ENCODE data around the gene TIPARP.
"Not testable (repeated sequence)": the region's sequence is repeated elsewhere in the genome, so short reads cannot be mapped to it uniquely, and the experiment has no call there.

Gene TIPARP

DNA sequence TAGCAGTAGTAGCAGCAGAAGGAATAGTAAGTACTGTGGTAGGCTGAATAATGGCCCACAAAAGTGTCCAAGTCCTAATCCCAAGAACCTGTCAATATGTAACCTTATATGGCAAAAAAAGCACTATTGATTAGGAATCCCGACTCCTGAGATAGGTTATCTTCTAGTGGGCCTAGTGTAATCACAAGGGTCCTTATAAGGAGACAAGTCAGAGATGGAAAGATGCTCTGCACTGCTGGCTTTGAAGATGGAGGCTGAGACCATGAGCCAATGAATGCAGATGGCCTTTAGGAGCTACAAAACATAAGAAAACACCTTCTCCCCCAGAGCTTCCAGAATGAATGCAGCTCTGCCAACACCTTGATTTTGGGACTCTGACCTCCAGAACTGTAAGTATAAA, 36.0 kb downstream of the TIPARP start:
- no peak for DNase-seq (ENCODE audit: low read depth in 2 of 2, low spot score in 1 of 2)

- DNase-seq (ENCODE audit: low read depth in 2 of 2, low spot score in 1 of 2): no peak
These were observed 36.7 kb downstream of the TIPARP start for GRCh38 chr3:156711113-156711512.

- not testable (repeated sequence) for DNase-seq (ENCODE audit: low read depth in 2 of 2, low spot score in 1 of 2)
These were observed 37.6 kb downstream of the TIPARP start for GRCh38 chr3:156711944-156712343.

- no peak for DNase-seq (ENCODE audit: low read depth in 2 of 2, low spot score in 1 of 2)
These were observed 41.9 kb downstream of the TIPARP start for GRCh38 chr3:156716105-156716862.

GRCh38 chr3:156718622-156719306, 44.4 kb downstream of the TIPARP start:
- no peak for DNase-seq (ENCODE audit: low read depth in 2 of 2, low spot score in 1 of 2)

DNA sequence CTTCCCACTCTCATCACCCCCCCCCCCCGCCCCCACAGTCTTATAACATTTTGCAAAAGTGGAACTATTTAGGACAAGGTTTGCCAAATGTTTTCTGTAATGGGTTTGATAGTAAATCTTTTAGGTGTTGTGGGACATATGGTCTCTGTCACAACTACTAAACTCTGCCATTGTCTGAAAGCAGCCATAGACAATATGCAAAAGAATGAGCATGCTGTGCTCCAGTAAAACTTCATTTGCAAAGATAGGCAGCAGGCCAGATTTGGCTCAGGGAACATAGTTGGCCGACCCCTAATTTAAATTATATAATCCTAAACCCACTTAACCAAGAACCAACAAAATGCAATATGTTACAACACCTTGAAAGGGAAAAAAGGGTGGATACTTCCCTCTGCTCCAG, 46.4 kb downstream of the TIPARP start:
- DNase-seq (ENCODE audit: low read depth in 2 of 2, low spot score in 1 of 2): no peak

DNA sequence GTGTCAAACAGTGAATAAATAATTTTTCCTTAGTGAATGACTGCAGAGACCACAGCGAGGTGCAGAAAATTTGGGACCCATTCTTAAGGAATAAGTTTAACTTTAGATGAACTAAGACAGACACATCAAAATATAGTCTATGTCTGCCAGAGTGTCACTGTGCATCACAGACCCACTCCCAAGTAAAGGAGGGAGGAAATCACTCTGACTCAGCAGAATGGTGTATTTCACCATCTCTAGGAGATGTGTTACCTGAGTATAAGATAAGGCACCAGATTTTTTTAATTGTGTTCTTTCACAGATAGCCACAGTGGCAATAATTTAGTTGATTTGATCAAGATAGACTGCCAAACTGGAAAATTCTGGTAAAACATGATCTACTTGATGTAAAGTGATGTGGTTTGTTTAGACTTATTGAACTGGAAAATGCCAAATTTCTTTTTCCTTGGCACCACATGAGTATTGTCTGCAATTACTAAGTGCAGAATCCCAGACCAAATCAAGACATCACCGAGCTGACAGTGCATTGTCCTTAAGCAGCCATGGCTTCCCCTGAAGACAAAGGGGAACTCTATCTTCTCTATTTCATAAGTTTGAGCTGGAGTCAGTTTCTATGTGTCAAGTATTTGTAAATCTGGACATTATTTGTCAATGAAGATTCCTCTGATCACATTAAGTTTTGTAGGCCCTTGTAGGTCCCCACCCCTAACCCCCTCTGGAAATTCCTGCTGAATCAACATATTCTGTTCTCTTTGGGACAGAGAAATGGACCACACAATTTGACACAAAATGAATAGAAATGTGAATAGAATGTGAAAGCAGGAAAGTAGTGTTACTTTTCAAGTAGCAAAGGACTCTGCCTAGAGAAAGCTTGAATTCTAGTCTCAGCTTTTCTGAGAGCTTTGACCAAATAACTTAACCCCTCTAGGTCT, 47.6 kb downstream of the TIPARP start:
- DNase-seq (ENCODE audit: low read depth in 2 of 2, low spot score in 1 of 2): no peak

GRCh38 chr3:156723182-156723619, 48.8 kb downstream of the TIPARP start:
- no peak for DNase-seq (ENCODE audit: low read depth in 2 of 2, low spot score in 1 of 2)

DNA sequence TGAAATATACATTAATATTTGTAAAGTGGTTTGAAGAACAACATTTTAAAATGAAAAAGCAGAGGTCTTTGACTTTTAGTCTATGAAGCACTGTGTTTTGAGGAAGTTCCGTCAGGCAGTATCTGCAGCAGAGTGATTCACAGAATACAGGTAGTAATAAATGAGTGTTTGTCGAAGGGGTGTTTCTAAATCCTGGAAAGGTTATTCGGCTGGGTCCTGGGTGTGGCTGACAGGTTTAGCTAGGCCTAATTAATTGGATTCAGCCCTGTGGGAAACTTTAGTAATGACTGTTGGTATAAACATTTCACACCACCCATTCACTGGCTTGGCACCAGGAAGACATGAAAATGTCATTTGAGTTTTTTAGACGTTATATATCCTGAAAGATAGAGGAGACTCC, 51.3 kb downstream of the TIPARP start:
- DNase-seq (ENCODE audit: low read depth in 2 of 2, low spot score in 1 of 2): no peak

GRCh38 chr3:156726456-156726855, 52.1 kb downstream of the TIPARP start:
- no peak for DNase-seq (ENCODE audit: low read depth in 2 of 2, low spot score in 1 of 2)

DNA sequence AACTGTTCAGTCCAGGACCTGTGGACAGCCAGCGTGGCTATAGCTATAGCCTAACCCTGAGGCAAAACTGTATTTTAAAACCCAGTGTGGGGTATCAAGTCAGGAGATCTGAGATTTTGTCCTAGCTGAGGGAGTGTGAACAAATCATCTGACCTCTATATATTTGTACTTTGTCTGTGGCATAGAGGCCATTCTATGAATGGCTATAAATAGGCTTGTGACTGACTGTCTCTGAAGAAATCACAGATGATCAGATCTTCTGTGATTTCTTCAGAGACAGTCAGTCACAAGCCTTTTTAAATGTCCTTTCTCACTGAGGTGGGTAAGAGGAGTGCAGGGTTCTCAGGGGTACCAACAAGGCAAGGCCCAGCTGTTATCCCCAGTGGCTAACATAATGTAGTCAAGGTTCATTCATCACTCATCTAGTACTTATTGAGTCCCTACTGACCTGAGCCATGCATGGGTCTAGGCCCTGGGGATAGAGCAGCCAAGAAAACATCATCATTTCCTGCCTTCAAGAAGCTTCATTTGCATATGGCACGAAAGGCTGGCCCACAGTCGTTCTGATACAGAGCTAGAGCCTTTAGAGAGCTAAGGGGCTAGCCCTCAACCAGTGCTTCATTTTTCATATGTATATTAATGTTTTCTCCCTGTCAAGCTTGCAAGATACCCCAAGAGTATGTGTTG, 53.3 kb downstream of the TIPARP start:
- DNase-seq (ENCODE audit: low read depth in 2 of 2, low spot score in 1 of 2): no peak

DNA sequence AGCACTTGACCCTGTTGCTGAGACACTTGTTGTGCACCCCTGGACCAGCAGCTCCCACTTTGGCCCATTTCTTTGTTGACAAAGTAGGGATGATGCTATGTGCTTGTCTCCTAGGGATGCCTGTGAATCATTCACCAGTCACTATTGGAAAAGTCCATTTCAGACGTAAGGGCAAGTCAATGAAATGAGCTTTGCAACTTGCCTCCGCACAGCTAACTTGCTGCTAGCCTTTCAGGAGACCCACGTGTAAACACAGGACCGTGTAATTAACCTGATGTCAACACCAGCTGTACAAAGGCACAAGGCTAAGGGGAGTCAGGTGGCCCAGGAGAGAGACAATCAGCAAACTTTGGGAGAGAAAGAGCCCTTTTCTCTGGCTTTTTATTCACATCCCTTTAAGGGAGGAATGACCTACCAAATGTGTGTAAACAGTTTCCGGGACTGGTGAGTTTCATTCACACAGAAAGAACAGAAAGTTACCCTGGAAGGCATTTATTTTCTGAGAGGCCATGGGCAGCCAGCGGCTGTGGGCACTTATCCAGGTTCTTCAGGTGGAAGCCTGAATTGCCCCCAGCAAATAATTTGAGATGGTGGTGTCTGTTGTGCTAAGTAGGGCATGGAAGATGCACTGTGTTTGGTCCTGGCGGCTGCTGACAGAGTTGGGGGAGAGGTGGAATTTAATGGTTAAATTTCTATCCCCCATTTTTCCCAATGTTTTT, 54.0 kb downstream of the TIPARP start:
- no peak for DNase-seq (ENCODE audit: low read depth in 2 of 2, low spot score in 1 of 2)

DNA sequence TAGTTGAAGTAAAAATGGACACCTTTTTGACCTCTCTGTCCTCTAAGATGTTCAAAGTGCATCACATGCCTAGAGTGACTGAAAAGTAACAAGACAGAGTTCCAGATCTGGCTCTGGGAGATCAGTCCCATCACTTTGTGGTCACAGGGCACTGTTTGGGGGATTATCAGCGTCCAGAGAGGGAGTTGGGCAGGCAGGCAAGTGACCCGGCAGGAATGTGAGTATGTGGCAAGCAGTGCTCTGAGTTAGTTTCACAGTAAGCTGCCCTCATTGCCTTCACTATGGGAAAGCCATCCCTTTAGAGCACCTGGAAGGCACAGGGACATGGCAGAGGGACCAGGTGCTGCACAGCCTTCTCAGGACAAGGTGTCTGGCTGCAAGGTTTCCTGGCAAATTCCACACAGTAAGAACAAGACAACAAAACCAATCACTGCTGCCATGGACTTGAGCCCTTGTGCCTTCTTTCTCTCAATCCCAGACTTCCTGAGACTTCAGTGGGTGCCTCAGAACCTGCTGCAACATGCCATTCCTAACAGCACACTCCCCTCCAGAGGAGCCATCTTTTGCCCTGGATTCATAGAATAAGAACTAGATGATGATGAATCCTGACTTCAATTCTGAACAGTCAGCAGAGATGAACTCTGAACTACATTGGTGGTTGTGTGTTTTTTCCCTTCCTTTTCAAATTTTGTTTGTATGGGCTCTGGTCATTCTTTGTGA, 55.2 kb downstream of the TIPARP start:
- no peak for DNase-seq (ENCODE audit: low read depth in 2 of 2, low spot score in 1 of 2)

DNA sequence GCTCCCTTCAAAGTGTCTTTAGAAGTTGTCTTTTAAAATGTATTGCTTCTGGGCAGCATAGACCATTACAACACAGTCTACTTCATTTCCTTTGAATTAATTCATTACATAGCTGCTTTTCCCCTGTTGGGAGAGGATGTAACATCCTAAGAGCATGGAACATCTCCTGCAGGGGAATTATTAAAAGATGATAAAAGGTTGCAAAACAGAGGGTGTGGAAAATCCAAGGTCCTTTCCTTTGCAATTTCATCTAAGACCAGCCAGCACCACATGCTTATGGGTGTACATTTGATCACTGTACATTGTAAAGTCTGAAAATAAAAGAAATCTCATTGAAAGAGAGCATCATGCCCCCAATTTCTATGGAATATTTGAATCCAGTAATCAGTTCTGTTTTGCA, 57.4 kb downstream of the TIPARP start:
- no peak for DNase-seq (ENCODE audit: low read depth in 2 of 2, low spot score in 1 of 2)

DNA sequence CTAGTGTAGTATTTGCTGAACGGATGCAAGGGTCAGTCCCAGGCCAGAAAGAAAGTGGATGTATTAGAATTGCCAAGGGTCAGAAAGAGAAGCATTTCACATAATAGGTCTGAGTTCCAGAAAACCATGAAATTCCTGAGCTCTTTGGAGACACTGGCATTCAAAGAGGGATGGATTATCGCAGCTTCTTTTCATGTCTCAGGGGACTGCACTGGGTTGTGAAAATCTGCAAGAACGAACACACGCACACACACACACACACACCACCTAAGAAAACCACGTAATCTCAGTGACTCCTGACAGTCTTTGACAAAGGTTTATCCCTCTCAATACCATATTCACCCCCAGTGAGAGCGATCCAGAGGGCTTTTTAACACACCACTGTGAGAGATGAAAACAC, 57.9 kb downstream of the TIPARP start:
- no peak for DNase-seq (ENCODE audit: low read depth in 2 of 2, low spot score in 1 of 2)

GRCh38 chr3:156732715-156733421, 58.5 kb downstream of the TIPARP start:
- DNase-seq (ENCODE audit: low read depth in 2 of 2, low spot score in 1 of 2): no peak

GRCh38 chr3:156734661-156735060, 60.3 kb downstream of the TIPARP start:
- not testable (repeated sequence) for DNase-seq (ENCODE audit: low read depth in 2 of 2, low spot score in 1 of 2)

DNA sequence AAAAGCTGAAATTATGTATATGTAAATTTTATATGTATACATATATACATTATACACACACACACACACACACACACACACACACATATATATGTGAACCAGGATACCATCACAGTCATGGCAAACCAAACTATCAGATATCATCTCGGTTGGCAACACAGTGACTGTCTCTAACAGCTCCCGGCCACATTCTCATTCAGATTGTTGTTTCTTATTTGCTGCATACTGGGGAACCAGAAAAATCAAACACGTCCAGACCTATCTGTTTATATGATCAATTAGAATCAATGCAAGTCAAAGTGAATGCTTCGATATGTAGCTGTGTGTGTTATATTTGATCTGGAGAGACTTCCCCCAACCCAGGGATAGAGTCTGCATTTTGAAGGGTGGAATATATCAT, 61.1 kb downstream of the TIPARP start:
- no peak for DNase-seq (ENCODE audit: low read depth in 2 of 2, low spot score in 1 of 2)

GRCh38 chr3:156737049-156737448, 62.7 kb downstream of the TIPARP start:
- DNase-seq (ENCODE audit: low read depth in 2 of 2, low spot score in 1 of 2): not testable (repeated sequence)
